ENCODE data around the gene CTBP1. TPM values are rescaled to one million over a fixed set of nuclear protein-coding genes. Genes with fewer than 3 reads are reported as not detected.

CTBP1 gene
- total and polyA plus RNA-seq, 9 of the 15 experiments (the other 6 are each of a cell fraction or from before 2014, with no cell fraction given) = 14.5 to 162 (median 68.2) TPM

GRCh38 chr4:1207603-1208265 is 41.2 kb downstream of the CTBP1 start (continued):
- TF ChIP-seq ZNF592 (IDR thresholded peaks at IDR 0.05) = no peak
- TF ChIP-seq NR4A1 (CRISPR knock-in tag; IDR thresholded peaks at IDR 0.05) = no peak
- TF ChIP-seq NR4A1 (tag; IDR thresholded peaks at IDR 0.05) = no peak
- TF ChIP-seq TAL1 (IDR thresholded peaks at IDR 0.05) = no peak
- TF ChIP-seq HDAC3 (IDR thresholded peaks at IDR 0.05; ENCODE audit: borderline replicate concordance, partially characterized antibody) = no peak
- TF ChIP-seq HSF4 (CRISPR knock-in tag; IDR thresholded peaks at IDR 0.05; ENCODE audit: borderline replicate concordance) = no peak

- POLR2A ChIA-PET = no interaction called here
- DNase-seq (ENCODE audit: extremely low read depth in 1 of 4, low spot score in 3 of 4) = no peak
- 79% methylated on average over 9 of the region's 12 CpGs for WGBS (ENCODE audit: insufficient coverage, low coverage, missing lambda C conversion rate)
- TF ChIP-seq, protein P1, sequence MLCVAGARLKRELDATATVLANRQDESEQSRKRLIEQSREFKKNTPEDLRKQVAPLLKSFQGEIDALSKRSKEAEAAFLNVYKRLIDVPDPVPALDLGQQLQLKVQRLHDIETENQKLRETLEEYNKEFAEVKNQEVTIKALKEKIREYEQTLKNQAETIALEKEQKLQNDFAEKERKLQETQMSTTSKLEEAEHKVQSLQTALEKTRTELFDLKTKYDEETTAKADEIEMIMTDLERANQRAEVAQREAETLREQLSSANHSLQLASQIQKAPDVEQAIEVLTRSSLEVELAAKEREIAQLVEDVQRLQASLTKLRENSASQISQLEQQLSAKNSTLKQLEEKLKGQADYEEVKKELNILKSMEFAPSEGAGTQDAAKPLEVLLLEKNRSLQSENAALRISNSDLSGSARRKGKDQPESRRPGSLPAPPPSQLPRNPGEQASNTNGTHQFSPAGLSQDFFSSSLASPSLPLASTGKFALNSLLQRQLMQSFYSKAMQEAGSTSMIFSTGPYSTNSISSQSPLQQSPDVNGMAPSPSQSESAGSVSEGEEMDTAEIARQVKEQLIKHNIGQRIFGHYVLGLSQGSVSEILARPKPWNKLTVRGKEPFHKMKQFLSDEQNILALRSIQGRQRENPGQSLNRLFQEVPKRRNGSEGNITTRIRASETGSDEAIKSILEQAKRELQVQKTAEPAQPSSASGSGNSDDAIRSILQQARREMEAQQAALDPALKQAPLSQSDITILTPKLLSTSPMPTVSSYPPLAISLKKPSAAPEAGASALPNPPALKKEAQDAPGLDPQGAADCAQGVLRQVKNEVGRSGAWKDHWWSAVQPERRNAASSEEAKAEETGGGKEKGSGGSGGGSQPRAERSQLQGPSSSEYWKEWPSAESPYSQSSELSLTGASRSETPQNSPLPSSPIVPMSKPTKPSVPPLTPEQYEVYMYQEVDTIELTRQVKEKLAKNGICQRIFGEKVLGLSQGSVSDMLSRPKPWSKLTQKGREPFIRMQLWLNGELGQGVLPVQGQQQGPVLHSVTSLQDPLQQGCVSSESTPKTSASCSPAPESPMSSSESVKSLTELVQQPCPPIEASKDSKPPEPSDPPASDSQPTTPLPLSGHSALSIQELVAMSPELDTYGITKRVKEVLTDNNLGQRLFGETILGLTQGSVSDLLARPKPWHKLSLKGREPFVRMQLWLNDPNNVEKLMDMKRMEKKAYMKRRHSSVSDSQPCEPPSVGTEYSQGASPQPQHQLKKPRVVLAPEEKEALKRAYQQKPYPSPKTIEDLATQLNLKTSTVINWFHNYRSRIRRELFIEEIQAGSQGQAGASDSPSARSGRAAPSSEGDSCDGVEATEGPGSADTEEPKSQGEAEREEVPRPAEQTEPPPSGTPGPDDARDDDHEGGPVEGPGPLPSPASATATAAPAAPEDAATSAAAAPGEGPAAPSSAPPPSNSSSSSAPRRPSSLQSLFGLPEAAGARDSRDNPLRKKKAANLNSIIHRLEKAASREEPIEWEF (CRISPR knock-in tag; IDR thresholded peaks at IDR 0.05) = no peak
- no peak for TF ChIP-seq PHB2 (IDR thresholded peaks at IDR 0.05; ENCODE audit: low read depth)
- TF ChIP-seq OTX1 (CRISPR knock-in tag; IDR thresholded peaks at IDR 0.05) = no peak
- TF ChIP-seq TAF9B (IDR thresholded peaks at IDR 0.05; ENCODE audit: partially characterized antibody) = no peak
- TF ChIP-seq ZNF23 (CRISPR knock-in tag; IDR thresholded peaks at IDR 0.05) = no peak
These were observed 41.8 kb downstream of the CTBP1 start for GRCh38 chr4:1207157-1207470.

More at GRCh38 chr4:1207157-1207470, 41.8 kb downstream of the CTBP1 start:
- H3K4me3 ChIP-seq = no peak overlapping the region
- H2AFZ ChIP-seq (ENCODE audit: low read depth, low read length) = no peak overlapping the region
- in situ Hi-C loops (cut with MboI) (no loop called here), intact Hi-C loops (cut with micrococcal nuclease) (no loop called here)
- H3K27me3 ChIP-seq (ENCODE audit: control insufficient read depth in 2 of 2, insufficient read depth in 2 of 2, low read length in 2 of 2) = no peaks in the 10 kb centered on the region
- no peak overlapping the region for H3K4me2 ChIP-seq (ENCODE audit: insufficient read depth, low read length)
- peaks cover 1 to 62% of the 10 kb centered on the region in 2 experiments; a peak in 4 of 5 replicates for H3K4me1 ChIP-seq (replicated peaks in 1 of 2; ENCODE audit: control insufficient read depth in 2 of 2, insufficient read depth in 2 of 2, low read length in 2 of 2)
- H3K9me1 ChIP-seq (ENCODE audit: control insufficient read depth, insufficient read depth, low read length) = no peaks in the 10 kb centered on the region
- H3K36me3 ChIP-seq (ENCODE audit: control insufficient read depth, insufficient read depth, low read length) = peaks cover 8% of the 10 kb centered on the region; the same call in 1 of the 3 replicates
- no TSS peak for BruUV-seq (replicated peaks)
- CTCF ChIA-PET (ENCODE audit: low intra/inter-chr PET ratio) = no interaction called here
- H3K9ac ChIP-seq (ENCODE audit: insufficient read depth in 1 of 2, low read depth in 2 of 2, low read length in 2 of 2) = no peak overlapping the region
- H4K20me1 ChIP-seq (replicated peaks; ENCODE audit: control insufficient read depth, insufficient read depth, low read length) = no peaks in the 10 kb centered on the region; the same call in 1 of the 2 replicates
- ATAC-seq (no peak), FAIRE-seq (no peak)
- H3K27ac ChIP-seq (ENCODE audit: extremely low read depth, low read depth, low read length) = no peak overlapping the region
- H3K9me3 ChIP-seq (replicated peaks; ENCODE audit: control insufficient read depth, insufficient read depth, low read depth, low read length) = no peaks in the 10 kb centered on the region
- H3K79me2 ChIP-seq (ENCODE audit: control insufficient read depth, insufficient read depth, low read length) = no peaks in the 10 kb centered on the region

All from K562 (cell line).